GM12878 (cell line): ENCODE measurements around the gene IL17RE. TPM values are rescaled to one million over a fixed set of nuclear protein-coding genes. Genes with fewer than 3 reads are reported as not detected.
A peak's percentile ranks its signal among the peaks of the same experiment; 100 is the strongest.

Source experiments
- ATAC-seq: fragments of 200-7000 bp; cut with Tn5 transposase; 3 replicates; pipeline ENCODE4 v1.9.1; 2020; ENCODE audit warnings: mild to moderate bottlenecking, moderate library complexity
- BruUV-seq: library from RNA; stranded (reverse); fragments of 400-500 nt; replicated peaks from 2 replicates; lab custom pipeline; 2021; lab: Mats Ljungman, UMichigan
- CTCF ChIA-PET: fragments of 300-600 bp; sonication (Branson Sonifier 250); formaldehyde crosslinking; extraction: SDS; loops from one replicate; lab custom pipeline; 2021; ENCODE audit warnings: inconsistent platforms; lab: Yijun Ruan, JAX
- POLR2A ChIA-PET: fragments of 350-600 bp; formaldehyde crosslinking; extraction: SDS; loops from one replicate; lab custom pipeline; 2021; ENCODE audit warnings: inconsistent platforms; lab: Charles Lee
- RAD21 ChIA-PET: fragments of 300-600 bp; sonication (Branson Sonifier 250); formaldehyde crosslinking; loops from one replicate; lab custom pipeline; 2023; ENCODE audit warnings: antibody characterized with exemption; ENCODE audit not compliant: unreplicated experiment; lab: Charles Lee
- SMC1A ChIA-PET: fragments of 300-600 bp; sonication (Branson Sonifier 250); formaldehyde crosslinking; loops from one replicate; lab custom pipeline; 2023; ENCODE audit not compliant: unreplicated experiment, uncharacterized antibody; lab: Charles Lee
- DNase-seq: peaks from one replicate; pipeline ENCODE4 v3.0.0-alpha.2; 2011; ENCODE audit warnings: low read depth, low spot score
- FAIRE-seq: peaks from 3 replicates; lab custom pipeline; 2011; peaks lifted over from hg19 to GRCh38; lab: Jason Lieb, UNC
- H2AFZ ChIP-seq: 2 replicates; pipeline ENCODE4 v1.6.0; 2011; ENCODE audit warnings: low read depth, low read length, control low read depth; ENCODE audit not compliant: control insufficient read depth
- H3K27ac ChIP-seq: 2 replicates; pipeline ENCODE4 v1.5.1; 2011; ENCODE audit warnings: control low read depth; ENCODE audit not compliant: control insufficient read depth, insufficient read depth
- H3K27me3 ChIP-seq, 2 experiments: replicated peaks in 1 of 2; 2 replicates each; pipeline versions ENCODE4 v1.6.0 to v1.6.1; 2011; ENCODE audit warnings: low read length in 1 of 2; ENCODE audit not compliant: control insufficient read depth in 2 of 2, insufficient read depth in 2 of 2
- H3K36me3 ChIP-seq, 2 experiments: 2 replicates each; pipeline ENCODE4 v1.5.1; 2011; ENCODE audit warnings: low read length in 1 of 2; ENCODE audit not compliant: control insufficient read depth in 2 of 2, insufficient read depth in 2 of 2
- H3K4me1 ChIP-seq: 2 replicates; pipeline ENCODE4 v1.6.1; 2011; ENCODE audit warnings: mild to moderate bottlenecking, low read length, moderate library complexity, mixed read lengths; ENCODE audit not compliant: control insufficient read depth, insufficient read depth
- H3K4me2 ChIP-seq: 2 replicates; pipeline ENCODE4 v1.6.0; 2011; ENCODE audit warnings: control low read depth; ENCODE audit not compliant: control insufficient read depth, insufficient read depth
- H3K4me3 ChIP-seq: fragments of 200-600 bp; sonication (generic); 2 replicates; pipeline ENCODE4 v1.5.1; 2016
- H3K79me2 ChIP-seq: 2 replicates; pipeline ENCODE4 v1.6.0; 2011; ENCODE audit warnings: low read length; ENCODE audit not compliant: control insufficient read depth, insufficient read depth
- H3K9ac ChIP-seq: 2 replicates; pipeline ENCODE4 v1.8.0; 2011; ENCODE audit warnings: low read length, control low read depth, mixed read lengths; ENCODE audit not compliant: control insufficient read depth, insufficient read depth
- H3K9me3 ChIP-seq: replicated peaks from 3 replicates; pipeline ENCODE4 v1.5.1; 2011; ENCODE audit warnings: mild to moderate bottlenecking, low read length; ENCODE audit not compliant: control insufficient read depth, insufficient read depth
- H4K20me1 ChIP-seq: 2 replicates; pipeline ENCODE4 v1.6.0; 2011; ENCODE audit not compliant: control insufficient read depth, insufficient read depth
- CREM ChIP-seq: IDR thresholded peaks from 2 replicates; pipeline ENCODE4 v1.6.1; 2014; ENCODE audit warnings: antibody characterized with exemption, low read depth
- EGR1 ChIP-seq, 2 experiments: IDR thresholded peaks; 1 replicate in 1 of 2; 2 replicates in 1 of 2; pipeline ENCODE4 v1.6.1; 2011 to 2012; ENCODE audit warnings: low read depth in 2 of 2, low read length in 2 of 2, borderline replicate concordance in 1 of 2, mild to moderate bottlenecking in 1 of 2, moderate library complexity in 1 of 2
- JUND ChIP-seq: IDR thresholded peaks from 2 replicates; pipeline ENCODE4 v1.6.1; 2012; ENCODE audit warnings: low read depth, mild to moderate bottlenecking, low read length, improper control_type of control experiment, moderate library complexity
- KDM1A ChIP-seq: fragments of 200-600 bp; sonication (generic); IDR thresholded peaks from 2 replicates; pipeline ENCODE4 v1.6.1; 2016; ENCODE audit warnings: borderline replicate concordance
- RCOR1 ChIP-seq: conservative IDR thresholded peaks from 2 replicates; pipeline ENCODE4 v1.6.1; 2012; ENCODE audit warnings: low read depth, low read length, improper control_type of control experiment
- STAT1 ChIP-seq: fragments of 450-650 bp; conservative IDR thresholded peaks from 2 replicates; pipeline ENCODE4 v1.6.1; 2014; ENCODE audit warnings: antibody characterized with exemption, mild to moderate bottlenecking
- SUZ12 ChIP-seq: fragments of 200-600 bp; sonication (generic); IDR thresholded peaks from one replicate; pipeline ENCODE4 v1.6.1; 2018; ENCODE audit warnings: antibody characterized with exemption, mild to moderate bottlenecking; ENCODE audit not compliant: unreplicated experiment
- TAF1 ChIP-seq: IDR thresholded peaks from 2 replicates; pipeline ENCODE4 v1.6.1; 2011; ENCODE audit warnings: mild to moderate bottlenecking, low read depth, low read length, borderline replicate concordance
- WRNIP1 ChIP-seq: IDR thresholded peaks from 2 replicates; pipeline ENCODE4 v1.6.1; 2011; ENCODE audit warnings: low read depth, low read length, improper control_type of control experiment, borderline replicate concordance
- YY1 ChIP-seq: IDR thresholded peaks from 2 replicates; pipeline ENCODE4 v1.6.1; 2011; ENCODE audit warnings: low read depth, mild to moderate bottlenecking, low read length
- ZBED1 ChIP-seq: IDR thresholded peaks from 2 replicates; pipeline ENCODE4 v1.6.1; 2016; ENCODE audit warnings: borderline replicate concordance
- ZNF384 ChIP-seq: IDR thresholded peaks from 2 replicates; pipeline ENCODE4 v1.6.1; 2012; ENCODE audit warnings: low read depth, mild to moderate bottlenecking, low read length, improper control_type of control experiment, borderline replicate concordance
- WGBS: methylation state at CpG from one replicate; pipeline ENCODE4 v1.1.6; 2016; ENCODE audit warnings: low lambda C conversion rate; ENCODE audit not compliant: insufficient replicate concordance, insufficient coverage; ENCODE audit errors: missing lambda C conversion rate; 5-methylcytosine and 5-hydroxymethylcytosine counted together
- in situ Hi-C: fragments of 300-500 bp; cut with MboI; formaldehyde crosslinking; loops from 9 replicates; pipeline ENCODE4 v1.14.3; 2018; ENCODE audit warnings: mixed read lengths
- intact Hi-C: fragments of 100-400 bp; cut with micrococcal nuclease; formaldehyde crosslinking; loops from one replicate; pipeline ENCODE4 v1.14.2; 2022; ENCODE audit not compliant: unreplicated experiment
- polyA plus RNA-seq, 11 experiments: library from polyadenylated mRNA; depleted of rRNA in 4 of 11; unstranded in 6 of 11; stranded (reverse) in 5 of 11; fragments of >200 nt; fragmentation: Nextera tagmentation in 4 of 11; fragmentation: Illumina TruSeq in 1 of 11; extraction: Ambion mirVana in 4 of 11; extraction: Trizol in 1 of 11; gene quantifications; 1 replicate in 1 of 11; 2 replicates in 10 of 11; pipeline versions ENCODE4 v1.2.1 to v1.2.3, GENCODE V29; 2011 to 2016; ENCODE audit warnings: inconsistent platforms in 2 of 11, missing spikeins in 2 of 11, low read depth in 1 of 11
- total RNA-seq, 4 experiments: library from RNA; depleted of rRNA in 3 of 4; stranded (reverse); fragments of >200 nt in 3 of 4; fragmentation: Illumina TruSeq in 1 of 4; extraction: Trizol in 1 of 4; gene quantifications; 2 replicates each; pipeline versions ENCODE4 v1.2.1 to v1.2.3, GENCODE V29; 2013 to 2021
- TF ChIP-seq, protein P1 (sequence below): fragments of 450-650 bp; IDR thresholded peaks from 2 replicates; pipeline ENCODE4 v1.6.1; 2017; ENCODE audit warnings: low read depth, mild to moderate bottlenecking, moderate library complexity
- TF ChIP-seq, protein P2 (sequence below): fragments of 450-650 bp; IDR thresholded peaks from 2 replicates; pipeline ENCODE4 v1.6.1; 2016; ENCODE audit warnings: mild to moderate bottlenecking
- TF ChIP-seq, protein P3 (sequence below): fragments of 450-650 bp; IDR thresholded peaks from 2 replicates; pipeline ENCODE4 v1.6.1; 2018; ENCODE audit warnings: mild to moderate bottlenecking, low read depth, moderate library complexity; ENCODE audit not compliant: partially characterized antibody

The IL17RE gene
- total and polyA plus RNA-seq, 10 of the 15 experiments (the other 5 are each of a cell fraction or from before 2014, with no cell fraction given): 0.04 to 0.51 (median 0.12) TPM; not detected in 2

DNA sequence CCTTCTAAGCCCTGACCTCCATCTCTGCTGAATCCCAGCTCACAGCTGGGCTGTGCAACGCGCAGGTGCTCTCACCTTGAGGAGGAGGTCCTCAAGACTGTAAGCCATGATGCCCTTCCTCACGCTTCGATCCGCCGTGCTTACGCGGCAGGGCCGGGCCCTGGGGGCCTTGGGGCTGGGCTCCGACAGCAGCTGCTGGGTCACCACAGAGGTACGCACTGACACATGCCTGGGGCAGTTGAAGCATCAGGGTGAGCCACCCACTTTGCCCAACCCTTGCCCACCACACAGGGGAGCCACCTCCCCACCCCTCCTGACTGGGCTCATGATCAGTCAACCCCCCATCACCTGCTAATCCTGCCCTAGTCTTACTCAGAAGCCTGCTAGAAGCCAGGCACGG is 25.7 kb upstream of the IL17RE start:
- Histone ChIP-seq H3K4me1 (peaks cover 5% of the 10 kb centered on the region), H3K27me3 (no peaks in the 10 kb centered on the region), H3K4me2 (no peak overlapping the region), H3K9ac (no peak overlapping the region), H3K9me3 (no peaks in the 10 kb centered on the region), H3K4me3 (no peak overlapping the region)
- ChIA-PET RAD21 (no interaction called here), CTCF (no interaction called here), SMC1A (no interaction called here)
- WGBS: 84% methylated on average over 11 of the region's 12 CpGs
- intact Hi-C loops (no loop called here), in situ Hi-C loops (no loop called here)
- DNase-seq (no peak), ATAC-seq (peak; percentile 37; the same call in 2 of the 3 replicates)
- TF ChIP-seq CREM: no peak
- no peak for TF ChIP-seq KDM1A
- no peak for TF ChIP-seq WRNIP1
- TF ChIP-seq TAF1: no peak
- no peak for TF ChIP-seq YY1
- no peak for TF ChIP-seq JUND
- TF ChIP-seq, protein P1, sequence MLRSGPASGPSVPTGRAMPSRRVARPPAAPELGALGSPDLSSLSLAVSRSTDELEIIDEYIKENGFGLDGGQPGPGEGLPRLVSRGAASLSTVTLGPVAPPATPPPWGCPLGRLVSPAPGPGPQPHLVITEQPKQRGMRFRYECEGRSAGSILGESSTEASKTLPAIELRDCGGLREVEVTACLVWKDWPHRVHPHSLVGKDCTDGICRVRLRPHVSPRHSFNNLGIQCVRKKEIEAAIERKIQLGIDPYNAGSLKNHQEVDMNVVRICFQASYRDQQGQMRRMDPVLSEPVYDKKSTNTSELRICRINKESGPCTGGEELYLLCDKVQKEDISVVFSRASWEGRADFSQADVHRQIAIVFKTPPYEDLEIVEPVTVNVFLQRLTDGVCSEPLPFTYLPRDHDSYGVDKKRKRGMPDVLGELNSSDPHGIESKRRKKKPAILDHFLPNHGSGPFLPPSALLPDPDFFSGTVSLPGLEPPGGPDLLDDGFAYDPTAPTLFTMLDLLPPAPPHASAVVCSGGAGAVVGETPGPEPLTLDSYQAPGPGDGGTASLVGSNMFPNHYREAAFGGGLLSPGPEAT: no peak
- TF ChIP-seq, protein P2, sequence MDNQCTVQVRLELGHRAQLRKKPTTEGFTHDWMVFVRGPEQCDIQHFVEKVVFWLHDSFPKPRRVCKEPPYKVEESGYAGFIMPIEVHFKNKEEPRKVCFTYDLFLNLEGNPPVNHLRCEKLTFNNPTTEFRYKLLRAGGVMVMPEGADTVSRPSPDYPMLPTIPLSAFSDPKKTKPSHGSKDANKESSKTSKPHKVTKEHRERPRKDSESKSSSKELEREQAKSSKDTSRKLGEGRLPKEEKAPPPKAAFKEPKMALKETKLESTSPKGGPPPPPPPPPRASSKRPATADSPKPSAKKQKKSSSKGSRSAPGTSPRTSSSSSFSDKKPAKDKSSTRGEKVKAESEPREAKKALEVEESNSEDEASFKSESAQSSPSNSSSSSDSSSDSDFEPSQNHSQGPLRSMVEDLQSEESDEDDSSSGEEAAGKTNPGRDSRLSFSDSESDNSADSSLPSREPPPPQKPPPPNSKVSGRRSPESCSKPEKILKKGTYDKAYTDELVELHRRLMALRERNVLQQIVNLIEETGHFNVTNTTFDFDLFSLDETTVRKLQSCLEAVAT: no peak
- no peak for TF ChIP-seq SUZ12
- TF ChIP-seq, protein P3, sequence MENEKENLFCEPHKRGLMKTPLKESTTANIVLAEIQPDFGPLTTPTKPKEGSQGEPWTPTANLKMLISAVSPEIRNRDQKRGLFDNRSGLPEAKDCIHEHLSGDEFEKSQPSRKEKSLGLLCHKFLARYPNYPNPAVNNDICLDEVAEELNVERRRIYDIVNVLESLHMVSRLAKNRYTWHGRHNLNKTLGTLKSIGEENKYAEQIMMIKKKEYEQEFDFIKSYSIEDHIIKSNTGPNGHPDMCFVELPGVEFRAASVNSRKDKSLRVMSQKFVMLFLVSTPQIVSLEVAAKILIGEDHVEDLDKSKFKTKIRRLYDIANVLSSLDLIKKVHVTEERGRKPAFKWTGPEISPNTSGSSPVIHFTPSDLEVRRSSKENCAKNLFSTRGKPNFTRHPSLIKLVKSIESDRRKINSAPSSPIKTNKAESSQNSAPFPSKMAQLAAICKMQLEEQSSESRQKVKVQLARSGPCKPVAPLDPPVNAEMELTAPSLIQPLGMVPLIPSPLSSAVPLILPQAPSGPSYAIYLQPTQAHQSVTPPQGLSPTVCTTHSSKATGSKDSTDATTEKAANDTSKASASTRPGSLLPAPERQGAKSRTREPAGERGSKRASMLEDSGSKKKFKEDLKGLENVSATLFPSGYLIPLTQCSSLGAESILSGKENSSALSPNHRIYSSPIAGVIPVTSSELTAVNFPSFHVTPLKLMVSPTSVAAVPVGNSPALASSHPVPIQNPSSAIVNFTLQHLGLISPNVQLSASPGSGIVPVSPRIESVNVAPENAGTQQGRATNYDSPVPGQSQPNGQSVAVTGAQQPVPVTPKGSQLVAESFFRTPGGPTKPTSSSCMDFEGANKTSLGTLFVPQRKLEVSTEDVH: no peak
- no peak for TF ChIP-seq ZBED1
- no peak for TF ChIP-seq RCOR1
- no peak for TF ChIP-seq STAT1
- TF ChIP-seq ZNF384: no peak
- TF ChIP-seq EGR1 (IDR thresholded peaks at IDR 0.05; ENCODE audit: borderline replicate concordance in 1 of 2, low read depth in 2 of 2, low read length in 2 of 2): no peak
- TF ChIP-seq, all 136 proteins: peak for 0
- Histone ChIP-seq H3K79me2 (no peaks in the 10 kb centered on the region), H3K36me3 (no peaks in the 10 kb centered on the region), H4K20me1 (no peaks in the 10 kb centered on the region), H2AFZ (no peak overlapping the region), H3K27ac (no peak overlapping the region)
- FAIRE-seq: no peak
- POLR2A ChIA-PET: interaction anchor here (1.8 kb wide), 1 partner anchor 14 kb away, joined by 4 read pairs; the partner anchor contains the start of gene JAGN1
- BruUV-seq: no TSS peak
